Stimulated activated CD4-positive, alpha-beta T cell treated with anti-CD3 and anti-CD28 coated beads, Interleukin-15, amount 100 ng/mL, for 24 hours (primary cell): ENCODE results near the gene NCBP2.
"Not testable (repeated sequence)": the region's sequence is repeated elsewhere in the genome, so short reads cannot be mapped to it uniquely, and the experiment has no call there.

Source experiments
- DNase-seq: peaks from one replicate; pipeline ENCODE4 v3.0.0-alpha.2; 2020

Gene NCBP2

GRCh38 chr3:196967412-196968232 is 25.3 kb upstream of the NCBP2 start:
- no peak for DNase-seq

DNA sequence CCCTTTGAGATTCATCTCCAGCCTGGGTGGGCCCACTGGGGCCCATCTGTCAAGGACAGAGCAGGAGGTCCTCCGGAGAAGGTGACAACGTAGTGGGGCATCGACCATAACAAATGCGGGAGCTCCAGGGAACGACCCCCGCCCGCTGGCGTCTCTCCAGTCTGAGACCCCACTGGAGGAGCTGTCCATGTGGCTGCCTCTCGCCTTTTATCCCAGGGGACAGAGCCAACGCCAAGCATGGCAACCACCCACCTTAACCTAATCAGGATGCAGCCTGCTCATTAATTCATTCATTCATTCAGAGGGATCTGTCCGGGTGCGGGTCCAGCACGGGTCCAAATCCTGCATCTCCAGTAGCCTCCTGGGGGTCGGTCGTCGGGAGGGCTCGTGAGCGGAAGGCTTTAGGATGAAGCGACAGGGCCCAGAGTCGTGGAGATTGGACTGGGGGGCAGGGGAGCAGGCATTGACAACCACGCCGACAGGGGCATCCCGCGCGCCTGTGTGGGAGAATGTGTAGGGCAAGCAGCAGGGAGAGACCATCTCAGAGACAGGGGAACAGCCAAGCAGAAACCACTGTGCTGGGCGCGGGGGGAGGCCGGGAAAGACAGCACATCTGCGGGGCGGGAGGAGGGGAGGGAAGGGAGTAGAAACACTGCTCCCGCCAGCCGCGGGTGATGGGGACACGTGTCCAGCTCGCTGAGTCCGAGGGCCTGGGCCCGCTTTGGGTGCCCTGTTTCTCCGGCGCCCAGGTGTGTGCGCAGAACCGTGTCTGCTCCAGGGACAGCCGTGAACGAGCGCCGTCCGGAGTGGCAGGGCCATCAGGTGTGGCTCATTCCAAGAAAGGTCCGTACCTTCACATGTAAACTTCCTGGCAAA is 24.4 kb upstream of the NCBP2 start:
- DNase-seq: no peak

DNA sequence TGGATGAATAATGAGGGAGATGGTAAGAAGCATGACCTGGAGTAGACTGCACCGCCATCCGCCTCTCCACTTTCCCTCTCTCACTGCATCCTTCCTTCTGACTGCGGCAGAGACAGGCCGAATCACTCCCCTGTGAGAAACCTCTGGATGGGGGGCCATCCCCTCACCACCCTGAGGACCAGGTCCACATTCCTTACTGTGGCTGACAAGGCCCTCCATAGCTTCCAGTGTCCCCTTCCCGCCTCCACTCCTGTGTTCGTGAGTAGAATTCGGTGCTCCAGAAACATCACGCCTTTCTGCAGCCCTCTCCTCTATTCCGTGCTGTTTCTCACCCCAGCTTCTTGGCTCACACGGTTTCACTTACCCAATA is 23.5 kb upstream of the NCBP2 start:
- DNase-seq: no peak

GRCh38 chr3:196965112-196965803 is 22.9 kb upstream of the NCBP2 start:
- DNase-seq: no peak

- DNase-seq: no peak
These were observed 21.3 kb upstream of the NCBP2 start for GRCh38 chr3:196963631-196963953.

- DNase-seq: no peak
These were observed 20.8 kb upstream of the NCBP2 start for GRCh38 chr3:196962930-196963630.

- DNase-seq: no peak
These were observed 20.0 kb upstream of the NCBP2 start for GRCh38 chr3:196962108-196962929.

DNA sequence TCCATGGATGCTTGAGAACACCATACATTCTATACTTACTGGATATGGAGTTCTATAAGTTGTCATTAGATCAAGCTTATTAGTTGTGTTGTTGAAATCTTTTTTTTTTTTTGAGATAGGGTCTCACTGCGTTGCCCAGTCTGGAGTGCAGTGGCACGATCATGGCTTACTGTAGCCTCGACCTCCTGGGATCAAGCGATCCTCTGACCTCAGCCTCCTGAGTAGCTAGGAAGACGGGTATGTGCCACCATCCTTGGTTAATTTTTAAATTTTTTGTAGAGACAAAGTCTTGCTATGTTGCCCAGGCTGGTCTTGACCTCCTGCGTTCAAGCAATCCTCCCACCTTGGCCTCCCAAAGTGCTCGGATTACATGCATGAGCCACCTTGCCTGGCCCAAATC is 12.5 kb upstream of the NCBP2 start:
- DNase-seq: no peak

DNA sequence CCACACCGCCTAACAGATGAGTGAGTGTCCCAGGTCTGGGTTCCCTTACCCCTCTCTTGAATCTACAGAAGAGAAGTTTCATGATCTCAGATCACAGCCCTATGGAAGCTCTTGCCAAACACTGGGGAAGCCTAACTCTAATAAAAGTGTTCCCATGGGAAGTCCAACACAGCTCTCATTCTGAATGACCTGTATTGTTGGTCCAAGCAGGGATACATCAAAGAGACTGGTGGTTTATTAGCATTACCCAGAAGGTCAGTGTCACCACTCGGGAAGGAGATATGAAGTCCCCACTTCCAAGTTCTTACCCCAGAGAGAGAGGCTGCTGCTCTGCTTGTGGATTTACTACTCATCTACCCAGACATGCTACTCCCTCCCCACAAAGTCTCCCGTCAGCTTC is 9.0 kb upstream of the NCBP2 start:
- DNase-seq: no peak

DNA sequence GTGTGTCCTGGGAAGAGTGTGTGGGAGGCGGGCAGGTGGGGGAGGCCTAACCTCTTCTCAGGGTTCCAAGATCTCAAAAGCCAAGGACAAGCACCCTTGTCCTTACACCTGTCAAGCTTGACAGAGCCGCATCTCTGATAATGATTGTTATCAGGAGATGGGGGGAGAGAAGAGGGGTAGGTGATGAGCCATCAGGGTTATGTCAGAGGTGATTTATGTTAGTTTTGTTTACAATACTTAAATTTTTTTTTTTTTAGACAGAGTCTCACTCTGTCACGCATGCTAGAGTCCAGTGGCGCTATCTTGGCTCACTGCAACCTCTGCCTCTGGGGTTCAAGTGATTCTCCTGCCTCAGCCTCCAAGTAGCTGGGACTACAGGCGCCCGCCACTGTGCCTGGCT is 7.4 kb upstream of the NCBP2 start:
- no peak for DNase-seq

GRCh38 chr3:196949285-196949619 is 6.9 kb upstream of the NCBP2 start:
- no peak for DNase-seq

DNA sequence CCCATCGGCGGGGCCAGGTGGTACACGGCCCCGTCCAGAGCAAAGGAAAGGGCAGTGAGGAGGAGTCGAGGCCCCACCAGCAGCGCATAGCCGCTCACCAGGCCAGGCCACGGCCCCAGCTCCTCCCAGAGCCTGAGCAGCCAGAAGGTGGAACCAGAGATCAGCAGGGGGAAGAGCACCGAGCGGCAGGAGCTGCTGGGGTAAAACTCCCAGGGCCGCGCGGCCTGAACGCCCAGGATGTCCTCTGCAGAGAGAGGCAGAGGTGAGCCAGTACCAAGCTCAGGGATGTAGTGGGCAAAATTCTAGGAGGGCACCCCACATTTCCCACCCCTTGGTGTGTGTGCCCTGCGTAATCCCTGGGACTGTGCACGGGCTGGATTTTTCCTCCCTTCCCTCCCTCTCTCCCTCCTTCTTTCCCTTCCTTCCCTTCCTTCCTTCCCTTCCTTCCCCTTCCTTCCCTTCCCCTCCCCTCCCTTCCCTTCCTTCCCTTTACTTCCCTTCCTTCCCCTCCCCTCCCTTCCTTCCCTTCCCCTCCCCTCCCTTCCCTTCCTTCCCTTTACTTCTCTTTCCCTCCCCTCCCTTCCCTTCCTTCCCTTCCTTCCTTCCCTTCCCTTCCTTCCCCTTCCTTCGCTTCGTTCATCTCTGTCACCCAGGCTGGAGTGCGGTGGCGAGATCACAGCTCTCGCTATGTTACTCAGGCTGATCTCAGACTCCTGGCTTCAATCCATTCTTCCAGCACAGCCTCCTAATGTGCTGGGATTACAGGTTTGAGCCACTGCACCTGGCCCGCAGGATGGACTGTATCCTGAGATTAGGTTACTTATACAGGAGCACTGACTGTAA is 6.3 kb upstream of the NCBP2 start:
- DNase-seq: no peak

DNA sequence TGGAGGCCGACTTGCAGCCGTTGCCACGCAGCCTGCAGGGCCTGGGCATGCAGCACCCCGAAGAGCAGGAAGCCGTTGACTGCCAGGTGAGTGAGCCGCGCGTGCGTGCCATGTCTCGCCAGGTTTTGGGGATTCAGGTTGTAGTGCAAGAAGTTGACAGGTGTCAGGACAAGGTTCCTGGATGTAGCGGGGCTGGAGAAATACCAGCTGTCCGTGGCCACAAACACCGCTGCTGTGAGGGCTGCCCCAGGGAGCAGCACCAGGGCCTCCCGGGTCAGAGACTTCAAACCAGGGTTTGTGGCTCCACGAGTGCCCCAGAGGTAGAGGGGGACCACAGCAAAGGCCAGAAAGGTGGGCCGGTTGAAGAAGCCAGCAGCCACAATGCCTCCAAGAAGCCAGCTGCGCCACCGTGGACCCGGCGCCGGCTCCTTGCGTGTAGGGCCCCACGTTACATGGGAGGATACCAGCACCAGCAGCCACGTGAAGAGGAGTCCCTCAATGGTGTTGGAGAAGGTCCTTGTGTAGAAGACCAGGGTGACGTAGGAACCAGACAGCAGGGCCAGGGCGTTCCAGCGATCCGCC is 5.6 kb upstream of the NCBP2 start:
- no peak for DNase-seq

GRCh38 chr3:196947136-196947859 is 5.0 kb upstream of the NCBP2 start:
- no peak for DNase-seq

- DNase-seq: not testable (repeated sequence)
These were observed 1.9 kb upstream of the NCBP2 start for GRCh38 chr3:196944037-196944790.

GRCh38 chr3:196942915-196943277 is 568 bp upstream of the NCBP2 start:
- no peak for DNase-seq

DNA sequence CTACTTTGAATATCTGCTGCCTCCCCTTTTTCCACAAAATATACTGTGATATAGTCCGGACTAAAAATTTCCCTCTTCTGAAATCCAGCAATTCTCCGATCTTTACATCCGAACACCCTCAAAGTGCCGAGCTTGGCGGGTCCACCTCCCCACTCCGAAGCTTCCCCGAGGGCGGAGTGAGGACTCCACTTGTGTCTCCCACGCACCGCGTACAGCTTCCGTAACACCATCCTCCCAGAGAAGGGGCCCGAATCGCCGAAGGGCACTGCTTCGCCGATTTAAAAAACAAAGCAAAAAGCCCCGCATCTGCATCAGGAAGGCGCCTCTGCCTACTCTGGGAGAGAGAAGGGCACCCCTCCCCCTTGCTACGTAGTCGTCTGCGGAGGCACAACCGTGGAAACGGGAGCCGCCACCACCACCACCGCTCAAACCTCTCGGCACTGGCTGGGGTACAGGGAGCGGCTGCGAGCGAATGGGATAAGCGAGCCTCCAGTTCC is 551 bp downstream of the NCBP2 start:
- DNase-seq: peak; percentile 80

DNA sequence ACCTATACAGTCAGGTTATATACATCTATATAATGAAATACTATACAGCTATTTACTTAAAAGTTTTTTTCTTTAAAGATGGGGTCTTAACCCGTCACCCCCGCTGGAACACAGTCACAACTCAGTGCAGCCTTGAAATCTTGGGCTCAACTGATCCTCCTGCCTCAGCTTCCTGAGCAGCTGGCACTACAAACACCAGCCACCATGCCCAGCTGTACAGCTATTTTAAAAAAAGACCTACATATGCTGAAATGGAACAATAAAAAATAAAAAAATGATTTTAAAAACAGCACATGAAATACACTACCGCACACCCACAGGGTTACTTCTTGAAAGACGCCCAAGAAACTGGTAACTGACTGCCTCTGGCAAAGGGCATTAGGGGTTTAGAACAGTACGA is 3.8 kb downstream of the NCBP2 start:
- no peak for DNase-seq

GRCh38 chr3:196938124-196938523 is 4.2 kb downstream of the NCBP2 start:
- no peak for DNase-seq
